NOMO-1 treated with DMSO at 0.1 percent for 48 hours (cell line): ENCODE measurements around the gene SLC28A3.

ENCODE experiments used
- DNase-seq: peaks from one replicate; lab custom pipeline; 2025; ENCODE audit not compliant: unreplicated experiment; lab: John Stamatoyannopoulos, UW

The SLC28A3 gene

GRCh38 chr9:84301851-84302250, 38.7 kb downstream of the SLC28A3 start:
- peak; percentile 9 for DNase-seq

- DNase-seq: no peak
Measured at GRCh38 chr9:84300271-84300670, 40.3 kb downstream of the SLC28A3 start.

GRCh38 chr9:84297162-84297821, 43.3 kb downstream of the SLC28A3 start:
- no peak for DNase-seq

- no peak for DNase-seq
Measured at GRCh38 chr9:84296146-84296843, 44.3 kb downstream of the SLC28A3 start.

- no peak for DNase-seq
Measured at GRCh38 chr9:84294241-84294950, 46.2 kb downstream of the SLC28A3 start.

- DNase-seq: peak; percentile 58
Measured at GRCh38 chr9:84293001-84293798, 47.4 kb downstream of the SLC28A3 start.

- no peak for DNase-seq
Measured at GRCh38 chr9:84285381-84285780, 55.2 kb downstream of the SLC28A3 start.

GRCh38 chr9:84283946-84284345, 56.6 kb downstream of the SLC28A3 start:
- DNase-seq: no peak

- no peak for DNase-seq
Measured at GRCh38 chr9:84278130-84278529, 62.4 kb downstream of the SLC28A3 start.

GRCh38 chr9:84277646-84278045, 62.9 kb downstream of the SLC28A3 start:
- no peak for DNase-seq

GRCh38 chr9:84276741-84277140, 63.8 kb downstream of the SLC28A3 start:
- DNase-seq: no peak

GRCh38 chr9:84271921-84272556, 68.5 kb downstream of the SLC28A3 start:
- no peak for DNase-seq

GRCh38 chr9:84271531-84271900, 69.0 kb downstream of the SLC28A3 start:
- no peak for DNase-seq

GRCh38 chr9:84270847-84271530, 69.6 kb downstream of the SLC28A3 start:
- DNase-seq: no peak

- peak; percentile 2 for DNase-seq
Measured at GRCh38 chr9:84266087-84266561, 74.4 kb downstream of the SLC28A3 start.

- no peak for DNase-seq
Measured at GRCh38 chr9:84264307-84265029, 76.1 kb downstream of the SLC28A3 start.

GRCh38 chr9:84261070-84261746, 79.3 kb downstream of the SLC28A3 start:
- DNase-seq: peak; percentile 27

GRCh38 chr9:84258371-84258770, 82.2 kb downstream of the SLC28A3 start:
- DNase-seq: no peak

GRCh38 chr9:84255696-84256095, 84.9 kb downstream of the SLC28A3 start:
- DNase-seq: no peak
